SH-SY5Y (cell line): Measurements from ENCODE around the gene ZBTB46.

ENCODE experiments used
- GATA2 ChIP-seq: IDR thresholded peaks from 2 replicates; pipeline ENCODE4 v1.6.1; 2011; ENCODE audit warnings: mild to moderate bottlenecking, low read depth, low read length
- GATA3 ChIP-seq: IDR thresholded peaks from 2 replicates; pipeline ENCODE4 v1.6.1; 2011; ENCODE audit warnings: low read depth, mild to moderate bottlenecking, low read length, moderate library complexity

DNA sequence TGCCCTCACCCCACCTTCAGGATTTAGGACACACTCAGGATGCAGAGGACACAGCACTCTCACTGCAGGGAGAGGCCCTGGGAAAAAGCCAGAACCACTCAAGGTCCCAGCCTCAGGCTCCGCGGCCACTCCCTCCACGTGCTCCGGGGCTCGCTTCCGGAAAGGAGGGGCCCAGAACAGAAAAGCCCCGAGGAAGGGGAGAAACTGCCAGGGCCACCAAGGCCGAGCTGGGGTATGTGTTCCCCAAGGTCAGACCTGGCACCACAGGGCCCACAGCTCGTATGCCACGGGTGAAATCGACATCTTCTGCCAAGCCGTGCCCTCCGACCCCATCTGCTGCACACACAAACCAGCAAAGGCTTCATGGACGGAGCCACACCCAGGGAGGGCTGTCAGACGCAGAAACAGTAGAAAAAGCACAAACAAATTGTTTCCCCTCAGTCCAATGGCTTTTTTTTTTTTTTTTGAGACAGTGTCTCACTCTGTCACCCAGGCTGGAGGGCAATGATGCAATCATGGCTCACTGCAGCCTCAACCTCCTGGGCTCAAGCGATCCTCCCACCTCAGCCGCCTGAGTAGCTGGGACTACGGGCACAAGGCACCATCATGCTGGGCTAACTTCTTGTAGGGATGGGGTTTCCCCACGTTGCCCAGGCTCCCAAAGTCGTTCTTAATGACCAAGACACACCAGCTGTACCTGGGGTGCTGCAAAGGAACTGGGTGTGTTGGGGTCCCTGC lies 58.1 kb downstream of the ZBTB46 start:
- TF ChIP-seq GATA3: no peak
- no peak for TF ChIP-seq GATA2
